ENCODE measurements around the gene WDR5B.
"Not testable (repeated sequence)": the region's sequence is repeated elsewhere in the genome, so short reads cannot be mapped to it uniquely, and the experiment has no call there.

Gene WDR5B

GRCh38 chr3:122415762-122416654 is at the start of gene WDR5B:
TSS of gene WDR5B (minus strand) at chr3:122416062. CDS start at chr3:122415528, 534 bp downstream.
- peak; percentile 97 for DNase-seq

- no peak for DNase-seq
Observed at GRCh38 chr3:122464659-122465058, 48.8 kb upstream of the WDR5B start.

DNA sequence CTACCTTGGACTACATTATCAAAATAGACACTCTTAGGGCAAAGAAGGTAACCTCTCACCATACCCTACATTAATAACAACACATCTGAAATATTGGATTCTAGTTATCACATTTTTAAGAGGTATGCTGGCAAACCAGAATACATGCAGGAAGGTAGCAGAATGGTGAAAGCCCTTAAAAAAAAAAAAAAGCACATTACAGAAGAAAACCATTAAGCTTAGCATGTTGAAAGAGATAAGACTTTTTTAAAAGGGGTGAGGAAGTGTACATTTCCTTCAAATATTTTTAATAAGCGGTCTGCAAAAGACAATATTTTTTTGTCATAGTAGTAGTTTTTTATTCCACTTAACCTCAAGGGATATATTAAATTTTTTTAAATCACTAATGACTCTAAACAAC is 46.5 kb upstream of the WDR5B start:
- no peak for DNase-seq

DNA sequence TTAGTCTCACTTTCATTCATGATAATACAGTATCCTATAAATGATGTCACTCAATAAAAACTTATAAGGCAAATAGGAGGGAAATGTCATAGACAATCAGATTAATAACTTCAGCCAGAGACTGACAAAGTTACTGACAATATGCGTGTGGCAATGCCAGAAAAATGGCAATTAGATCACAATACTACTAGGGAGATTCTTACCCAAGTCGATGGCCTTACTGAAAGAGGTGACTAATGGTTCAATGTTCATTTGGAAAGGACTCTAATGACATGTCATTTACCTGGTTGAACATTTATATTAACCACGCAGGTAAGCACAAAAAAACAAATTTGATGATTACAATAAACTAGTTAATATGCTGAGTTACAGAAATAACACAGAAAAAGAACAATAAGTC is 45.9 kb upstream of the WDR5B start:
- no peak for DNase-seq

- peak; percentile 53 for DNase-seq
Observed at GRCh38 chr3:122458992-122459391, 43.1 kb upstream of the WDR5B start.

- DNase-seq = no peak
Observed at GRCh38 chr3:122457706-122458105, 41.8 kb upstream of the WDR5B start.

DNA sequence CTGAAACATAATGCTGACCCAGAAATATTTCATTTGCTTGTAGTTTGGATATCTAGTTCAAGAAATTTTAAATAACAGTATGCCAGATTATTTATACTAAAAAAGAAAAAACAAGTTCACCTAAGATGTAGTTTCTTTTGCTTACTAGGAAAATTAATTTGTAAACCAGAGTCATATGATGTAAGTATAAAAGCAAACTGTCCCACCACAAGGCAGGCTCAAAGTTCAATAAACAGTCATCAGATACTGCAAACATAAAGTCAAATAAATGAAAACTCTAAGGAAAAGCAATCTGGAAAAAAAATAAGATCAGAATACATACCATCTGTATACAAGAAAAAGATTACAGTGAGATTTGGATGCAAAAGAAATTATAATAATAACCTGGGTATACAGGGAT is 40.2 kb upstream of the WDR5B start:
- no peak for DNase-seq

DNA sequence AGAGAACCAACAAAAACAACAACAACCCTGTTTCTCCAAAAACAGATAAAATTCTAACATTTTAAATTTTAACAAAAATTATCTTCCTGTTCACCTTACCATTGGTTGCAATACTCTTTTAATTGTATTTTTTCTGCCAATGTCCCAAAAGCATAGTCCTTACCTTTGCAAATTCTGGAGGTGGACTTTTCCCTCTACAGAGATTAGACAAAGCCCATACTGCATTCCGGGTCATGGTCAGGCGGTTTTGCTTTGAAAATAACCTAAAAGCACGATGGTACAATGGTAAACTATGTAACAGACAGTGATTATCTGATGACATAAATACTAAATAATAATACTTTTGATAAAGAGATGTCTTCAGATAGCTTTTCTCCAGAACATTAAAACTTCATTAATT is 35.5 kb upstream of the WDR5B start:
- DNase-seq = no peak

- DNase-seq = not testable (repeated sequence)
Observed at GRCh38 chr3:122448218-122448617, 32.4 kb upstream of the WDR5B start.

DNA sequence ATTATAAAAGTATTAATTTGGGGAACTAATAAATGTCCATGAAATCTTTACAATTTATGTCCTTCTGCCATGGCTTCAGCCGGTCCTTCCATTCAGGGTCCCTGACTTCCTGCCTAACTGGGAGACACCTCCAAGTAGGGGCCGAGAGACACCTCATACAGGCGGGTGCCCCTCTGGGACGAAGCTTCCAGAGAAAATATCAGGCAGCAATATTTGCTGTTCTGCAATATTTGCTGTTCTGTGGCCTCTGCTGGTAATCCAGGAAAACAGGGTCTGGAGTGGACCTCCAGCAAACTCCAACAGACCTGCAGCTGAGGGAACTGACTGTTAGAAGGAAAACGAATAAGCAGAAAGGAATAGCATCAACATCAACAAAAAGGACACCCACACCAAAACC is 28.6 kb upstream of the WDR5B start:
- not testable (repeated sequence) for DNase-seq

DNA sequence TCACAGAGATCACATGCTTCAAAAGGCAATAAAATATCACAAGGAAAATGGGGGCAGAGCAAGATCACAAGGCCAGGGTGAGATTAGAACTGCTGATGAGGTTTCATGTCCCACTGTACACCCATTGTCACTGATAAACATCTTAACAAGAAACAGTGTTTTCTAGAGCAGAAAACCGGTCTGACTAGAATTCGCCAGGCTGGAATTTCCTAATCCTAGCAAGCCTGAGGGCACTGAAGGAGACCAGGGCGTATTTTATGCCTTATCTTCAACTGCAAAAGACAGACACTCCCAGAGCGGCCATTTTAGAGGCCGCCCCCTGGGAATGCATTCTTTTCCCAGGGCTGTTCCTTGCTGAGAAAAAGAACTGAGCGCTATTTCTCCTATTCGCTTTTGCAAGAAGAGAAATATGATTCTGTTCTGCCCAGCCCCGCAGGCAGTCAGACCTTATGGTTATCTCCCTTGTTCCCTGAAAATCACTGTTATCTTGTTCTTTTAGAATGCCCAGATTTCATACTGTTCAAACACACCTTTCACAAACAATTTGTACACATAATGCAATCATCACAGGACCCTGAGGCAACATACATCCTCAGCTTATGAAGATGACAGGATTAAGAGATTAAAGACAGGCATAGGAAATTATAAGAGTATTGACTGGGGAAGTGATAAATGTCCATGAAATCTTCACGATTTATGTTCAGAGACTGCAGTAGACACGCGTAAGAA is 28.1 kb upstream of the WDR5B start:
- DNase-seq = not testable (repeated sequence)

- DNase-seq = no peak
Observed at GRCh38 chr3:122443090-122443489, 27.2 kb upstream of the WDR5B start.

- DNase-seq = no peak
Observed at GRCh38 chr3:122435950-122436349, 20.1 kb upstream of the WDR5B start.

DNA sequence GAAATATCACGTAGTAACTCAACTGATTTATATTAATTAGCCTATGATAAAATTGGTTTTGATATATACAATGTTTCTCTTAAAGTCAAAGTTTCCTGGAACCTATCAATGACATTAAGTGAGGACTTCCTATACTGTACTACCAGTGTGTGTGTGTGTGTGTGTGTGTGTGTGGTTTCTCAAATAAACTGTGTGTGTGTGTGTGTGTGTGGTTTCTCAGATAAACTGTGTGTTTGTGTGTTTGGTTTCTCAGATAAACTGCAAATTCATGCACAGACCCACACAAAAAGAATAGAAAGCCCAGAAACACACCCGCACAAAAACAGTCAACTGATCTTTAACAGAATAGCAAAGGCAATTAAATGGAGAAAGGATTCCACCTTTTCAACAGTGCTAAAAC is 14.5 kb upstream of the WDR5B start:
- DNase-seq = no peak

- no peak for DNase-seq
Observed at GRCh38 chr3:122427857-122428471, 12.1 kb upstream of the WDR5B start.

- DNase-seq = no peak
Observed at GRCh38 chr3:122421836-122422235, 6.0 kb upstream of the WDR5B start.

DNA sequence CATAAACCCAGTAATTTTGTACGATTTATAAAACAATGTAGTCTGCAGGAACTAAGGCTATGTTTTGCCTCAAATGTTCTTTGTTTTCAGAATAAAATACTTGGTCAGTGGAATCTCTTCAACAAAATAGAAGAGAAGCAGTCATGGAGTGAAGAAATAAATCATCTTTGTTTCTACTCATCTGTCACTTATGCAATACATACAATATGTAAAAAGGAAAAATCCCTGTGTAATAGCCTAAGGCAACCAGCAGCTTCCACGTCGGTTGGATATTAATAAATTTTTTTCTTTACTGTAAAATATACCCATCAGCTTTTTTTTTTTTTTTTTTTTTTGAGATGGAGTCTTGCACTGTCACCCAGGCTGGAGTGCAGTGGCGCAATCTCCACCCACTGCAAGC is 5.2 kb upstream of the WDR5B start:
- no peak for DNase-seq

DNA sequence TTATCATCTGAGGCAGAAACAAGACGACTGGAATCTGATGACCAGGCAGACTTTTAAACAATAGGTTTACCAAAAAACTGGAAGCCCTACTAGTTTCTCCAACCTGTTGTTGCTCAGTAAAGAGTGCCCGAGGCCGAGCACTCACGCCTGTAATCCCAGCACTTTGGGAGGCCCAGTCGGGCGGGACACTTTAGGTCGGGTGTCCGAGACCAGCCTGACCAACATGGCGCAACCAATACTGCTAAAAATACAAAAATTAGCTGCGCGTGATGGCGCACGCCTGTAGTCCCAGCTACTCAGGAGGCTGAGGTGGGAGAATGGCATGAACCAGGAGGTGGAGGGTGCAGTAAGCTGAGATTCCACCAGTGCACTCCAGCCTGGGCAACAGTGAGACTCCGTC is 1.1 kb upstream of the WDR5B start:
- DNase-seq = no peak

DNA sequence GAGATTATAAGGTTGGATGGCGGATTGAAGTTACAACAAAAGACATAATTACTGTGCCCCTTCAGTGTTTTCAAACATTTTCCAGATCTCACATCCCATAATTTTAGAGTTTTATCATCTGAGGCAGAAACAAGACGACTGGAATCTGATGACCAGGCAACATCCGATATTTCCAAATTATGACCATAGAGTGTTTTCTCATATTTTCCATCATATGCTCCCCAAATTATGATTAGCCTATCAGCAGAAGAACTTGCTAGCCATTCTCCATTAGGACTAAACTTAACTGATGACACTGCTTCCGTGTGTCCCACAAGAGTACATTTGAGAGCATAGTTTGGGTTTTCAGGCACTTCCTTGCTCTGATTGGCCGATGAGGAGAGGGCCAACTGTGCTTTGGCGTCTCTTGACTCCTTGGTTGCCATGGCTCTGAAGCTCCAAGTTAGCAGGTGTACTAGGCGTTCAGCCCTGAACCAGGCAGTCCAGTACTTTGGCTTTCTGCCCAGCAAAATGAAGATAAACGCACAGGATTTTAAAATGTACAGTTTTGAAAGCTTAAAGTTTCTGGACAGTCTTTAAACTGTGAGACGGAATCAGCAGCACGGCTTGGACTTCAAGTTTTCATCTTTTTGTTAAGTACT is 638 bp downstream of the WDR5B start:
- peak; percentile 26 for DNase-seq

DNA sequence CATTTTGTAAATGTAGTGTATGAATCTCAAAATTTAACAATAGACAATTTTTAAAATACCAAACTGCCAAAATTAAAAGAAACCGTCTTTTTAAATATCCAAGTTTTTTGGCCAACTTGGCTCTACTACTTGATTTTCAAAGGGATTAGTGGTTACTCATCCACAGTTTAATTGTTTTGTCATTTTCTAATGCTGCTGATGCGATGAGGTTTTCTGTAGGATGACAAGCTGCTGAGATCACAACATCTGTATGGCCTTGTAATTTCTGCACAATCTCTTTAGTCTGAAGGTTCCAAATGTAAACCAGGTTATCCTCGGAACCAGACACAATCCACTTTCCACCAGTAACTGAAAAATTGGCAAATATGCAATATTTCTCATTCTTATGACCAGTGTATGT is 1.5 kb downstream of the WDR5B start:
- no peak for DNase-seq

DNA sequence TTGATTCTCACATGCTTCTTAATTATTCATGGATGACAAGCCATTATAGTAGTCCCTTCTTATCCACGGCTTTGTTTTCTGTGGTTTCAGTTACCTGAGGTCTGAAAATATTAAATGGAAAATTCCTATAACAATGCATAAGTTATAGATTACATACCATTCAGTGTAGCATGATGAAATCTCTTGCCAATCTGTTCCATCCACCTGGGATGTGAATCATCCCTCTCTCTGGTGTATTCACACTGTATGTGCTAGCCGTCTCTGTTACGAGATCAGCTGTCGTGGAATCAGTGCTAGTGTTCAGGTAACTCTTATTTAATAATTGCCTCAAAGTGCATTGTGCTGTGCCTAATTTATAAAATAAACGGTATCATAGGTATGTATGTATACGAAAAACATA is 5.2 kb downstream of the WDR5B start:
- no peak for DNase-seq

DNA sequence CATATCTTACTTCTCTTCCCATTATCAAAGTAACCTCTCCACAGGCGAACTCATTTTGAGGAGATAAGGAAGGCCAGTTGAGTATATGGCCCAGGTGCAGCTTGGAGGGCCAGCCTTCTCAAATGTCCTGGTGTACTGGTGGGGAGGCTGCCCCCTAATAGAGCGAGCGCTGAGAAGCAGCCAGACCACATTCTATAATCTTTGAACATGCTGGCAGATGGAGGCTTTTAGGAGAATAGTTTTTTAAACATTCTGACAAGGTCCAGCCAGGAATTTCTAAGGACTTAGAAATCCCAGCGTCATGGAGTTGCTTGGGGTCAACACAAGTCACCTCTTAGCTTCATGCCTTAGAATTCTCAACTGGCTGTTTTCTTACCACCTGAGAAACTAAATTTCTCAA is 5.8 kb downstream of the WDR5B start:
- DNase-seq = no peak

DNA sequence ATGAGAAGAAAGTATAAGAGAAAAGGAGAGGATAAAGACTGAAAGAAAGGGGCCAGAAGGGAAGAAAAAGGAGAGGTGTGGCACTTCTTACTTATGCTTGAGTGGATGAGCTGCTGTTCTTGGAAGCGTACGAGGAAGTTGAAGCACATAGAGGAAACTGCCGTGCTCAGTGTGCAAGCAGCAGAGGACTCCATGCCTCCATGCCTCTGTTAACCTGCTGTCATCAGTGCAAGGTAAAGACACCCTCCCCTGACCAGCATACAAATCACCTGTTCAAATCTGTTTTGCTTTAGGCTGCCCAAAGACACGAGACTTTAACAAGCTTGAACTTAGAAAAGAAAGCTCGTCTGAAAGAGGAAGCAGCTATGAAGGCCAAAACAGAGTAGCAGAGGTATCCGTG is 6.4 kb downstream of the WDR5B start:
- no peak for DNase-seq

Measured in fibroblast of skin of right quadriceps (primary cell).